Endothelial cell of umbilical vein (primary cell): ENCODE measurements around the gene NME5.

ENCODE experiments used
- CTCF ChIP-seq, 2 donors: IDR thresholded peaks; 1 replicate in 1 of 2; 2 replicates in 1 of 2; pipeline ENCODE4 v1.5.1; 2011; ENCODE audit warnings: low read length in 2 of 2, mild to moderate bottlenecking in 2 of 2, moderate library complexity in 2 of 2, control low read depth in 1 of 2, inconsistent platforms in 1 of 2, low read depth in 1 of 2; ENCODE audit not compliant: insufficient read depth in 1 of 2; ENCODE audit errors: extremely low read depth in 1 of 2
- EZH2 ChIP-seq: IDR thresholded peaks from 2 replicates; pipeline ENCODE4 v1.6.1; 2012; ENCODE audit warnings: borderline replicate concordance, low read depth, mild to moderate bottlenecking, moderate library complexity, low read length, inconsistent platforms; ENCODE audit not compliant: severe bottlenecking
- FOS ChIP-seq: IDR thresholded peaks from 2 replicates; pipeline ENCODE4 v1.6.1; 2011; ENCODE audit warnings: mild to moderate bottlenecking, low read length, moderate library complexity, borderline replicate concordance; ENCODE audit not compliant: insufficient read depth
- MAX ChIP-seq: IDR thresholded peaks from 2 replicates; pipeline ENCODE4 v1.6.1; 2011; ENCODE audit not compliant: insufficient read depth, insufficient read length
- MYC ChIP-seq: IDR thresholded peaks from one replicate; pipeline ENCODE4 v1.6.1; 2011; ENCODE audit warnings: mild to moderate bottlenecking, low read depth, low read length
- POLR2A ChIP-seq: IDR thresholded peaks from 2 replicates; pipeline ENCODE4 v1.6.1; 2012; ENCODE audit warnings: low read depth, mild to moderate bottlenecking, control low read depth, low read length
- POLR2AphosphoS5 ChIP-seq: IDR thresholded peaks from 2 replicates; pipeline ENCODE4 v1.6.1; 2012; ENCODE audit warnings: low read depth, mild to moderate bottlenecking, control low read depth, low read length, moderate library complexity; ENCODE audit not compliant: insufficient read depth

- no peak for TF ChIP-seq CTCF (IDR thresholded peaks at IDR 0.05; ENCODE audit: extremely low read depth in 1 of 2, insufficient read depth in 1 of 2, low read depth in 1 of 2, low read length in 2 of 2)
- no peak for TF ChIP-seq POLR2AphosphoS5
- TF ChIP-seq POLR2A: no peak
- no peak for TF ChIP-seq FOS
- no peak for TF ChIP-seq EZH2
- no peak for TF ChIP-seq MYC
- no peak for TF ChIP-seq MAX
These were observed 36.5 kb downstream of the NME5 start for GRCh38 chr5:138102454-138103318.
